AG09309 (cell line): ENCODE results near the gene ATRNL1.

Experiments
- DNase-seq: peaks from one replicate; pipeline ENCODE4 v3.0.0-alpha.2; 2010; ENCODE audit warnings: low read depth
- H3K4me3 ChIP-seq: 2 replicates; pipeline ENCODE4 v1.5.1; 2011; ENCODE audit warnings: mild to moderate bottlenecking, low read depth, low read length, moderate library complexity; ENCODE audit not compliant: control insufficient read depth
- TF ChIP-seq, protein P1 (sequence below): IDR thresholded peaks from 2 replicates; pipeline ENCODE4 v1.5.1; 2011; ENCODE audit warnings: mild to moderate bottlenecking, low read depth, low read length, inconsistent platforms; ENCODE audit not compliant: insufficient read depth, control insufficient read depth; ENCODE audit errors: missing control alignments

ATRNL1 gene

DNA sequence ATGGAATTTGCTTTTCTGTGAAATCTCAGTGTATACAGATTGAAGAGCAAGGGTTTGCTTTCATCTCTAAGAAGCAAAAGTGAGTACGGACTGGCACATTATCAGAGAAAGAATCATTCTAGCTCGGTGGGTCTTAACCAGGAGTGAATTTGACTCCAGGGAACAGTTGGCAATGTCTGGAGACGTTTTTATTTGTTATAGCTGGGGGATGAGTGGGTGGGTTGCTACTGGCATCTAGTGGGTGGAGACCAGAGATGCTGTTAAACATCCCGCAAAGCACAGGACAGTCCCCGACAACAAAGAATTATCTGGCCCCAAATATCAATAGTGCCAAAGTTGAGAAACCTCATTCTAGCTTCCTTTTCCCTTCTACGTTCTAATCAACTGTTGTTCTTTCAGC is 43.8 kb upstream of the ATRNL1 start:
- no peak overlapping the region for H3K4me3 ChIP-seq
- TF ChIP-seq, protein P1, sequence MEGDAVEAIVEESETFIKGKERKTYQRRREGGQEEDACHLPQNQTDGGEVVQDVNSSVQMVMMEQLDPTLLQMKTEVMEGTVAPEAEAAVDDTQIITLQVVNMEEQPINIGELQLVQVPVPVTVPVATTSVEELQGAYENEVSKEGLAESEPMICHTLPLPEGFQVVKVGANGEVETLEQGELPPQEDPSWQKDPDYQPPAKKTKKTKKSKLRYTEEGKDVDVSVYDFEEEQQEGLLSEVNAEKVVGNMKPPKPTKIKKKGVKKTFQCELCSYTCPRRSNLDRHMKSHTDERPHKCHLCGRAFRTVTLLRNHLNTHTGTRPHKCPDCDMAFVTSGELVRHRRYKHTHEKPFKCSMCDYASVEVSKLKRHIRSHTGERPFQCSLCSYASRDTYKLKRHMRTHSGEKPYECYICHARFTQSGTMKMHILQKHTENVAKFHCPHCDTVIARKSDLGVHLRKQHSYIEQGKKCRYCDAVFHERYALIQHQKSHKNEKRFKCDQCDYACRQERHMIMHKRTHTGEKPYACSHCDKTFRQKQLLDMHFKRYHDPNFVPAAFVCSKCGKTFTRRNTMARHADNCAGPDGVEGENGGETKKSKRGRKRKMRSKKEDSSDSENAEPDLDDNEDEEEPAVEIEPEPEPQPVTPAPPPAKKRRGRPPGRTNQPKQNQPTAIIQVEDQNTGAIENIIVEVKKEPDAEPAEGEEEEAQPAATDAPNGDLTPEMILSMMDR = no peak

DNA sequence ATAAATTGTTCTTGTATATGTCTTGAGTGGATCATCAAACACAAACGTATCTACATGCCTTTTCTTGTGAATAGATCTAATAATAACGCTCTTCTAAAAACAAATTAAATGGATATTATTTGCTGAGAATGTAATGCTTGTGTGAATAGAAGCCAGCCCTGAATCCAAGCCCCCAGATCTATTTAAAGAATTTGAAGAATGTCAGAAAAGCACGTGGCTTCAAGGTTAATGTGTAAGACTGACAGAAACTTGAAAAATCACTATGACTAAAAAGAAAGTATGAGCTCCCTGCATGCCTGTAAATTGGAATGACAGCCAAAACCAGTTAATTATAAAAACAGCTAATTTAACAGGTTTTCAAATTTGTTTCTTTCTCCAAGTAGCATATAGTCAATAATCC is 43.2 kb upstream of the ATRNL1 start:
- DNase-seq = no peak
- H3K4me3 ChIP-seq = no peak overlapping the region
- TF ChIP-seq, protein P1 = no peak

More for the DNA sequence above, 43.8 kb upstream of the ATRNL1 start:
- DNase-seq = no peak

DNA sequence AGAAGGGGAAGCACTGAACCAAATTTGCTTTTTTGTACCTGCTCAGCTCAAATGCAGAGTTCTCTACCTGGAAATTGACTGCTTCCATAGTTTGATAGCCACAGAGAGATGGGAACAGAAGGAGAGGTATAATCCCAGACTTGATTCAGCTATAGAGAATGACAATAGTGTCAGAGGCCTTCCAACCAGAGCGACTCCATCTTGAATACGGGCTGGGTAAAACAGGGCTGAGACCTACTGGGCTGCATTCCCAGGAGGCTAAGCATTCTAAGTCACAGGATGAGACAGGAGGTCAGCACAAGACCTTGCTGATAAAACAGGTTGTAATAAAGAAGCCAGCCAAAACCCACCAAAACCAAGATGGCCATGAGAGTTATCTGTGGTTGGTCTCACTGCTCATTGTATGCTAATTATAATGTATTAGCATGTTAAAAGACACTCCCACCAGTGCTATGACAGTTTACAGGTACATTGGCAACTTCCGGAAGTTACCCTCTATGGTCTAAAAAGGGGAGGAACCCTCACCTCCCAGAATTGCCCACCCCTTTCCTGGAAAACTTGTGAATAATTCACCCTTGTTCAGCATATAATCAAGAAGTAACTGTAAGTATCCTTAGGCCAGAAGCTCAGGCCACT is 42.7 kb upstream of the ATRNL1 start:
- TF ChIP-seq, protein P1 = no peak
- DNase-seq = no peak
- no peak overlapping the region for H3K4me3 ChIP-seq

DNA sequence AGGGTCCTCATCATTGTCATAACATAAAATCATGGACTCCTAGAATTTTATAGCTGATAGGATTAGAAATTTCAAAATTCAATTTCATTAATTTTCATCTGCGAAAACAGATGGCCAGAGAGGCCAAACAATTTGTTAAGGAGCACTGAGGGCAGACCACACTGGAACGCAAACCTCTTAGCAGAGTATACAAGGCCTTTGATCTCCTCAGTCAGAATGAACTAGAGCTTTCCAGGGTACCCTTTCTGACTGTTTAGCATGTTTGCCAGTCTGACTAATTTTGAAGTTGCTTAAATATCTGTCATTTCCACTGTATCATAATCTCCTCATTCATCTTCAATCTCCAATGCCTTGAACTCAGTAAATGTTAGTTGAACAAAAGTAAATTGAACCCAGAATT is 41.9 kb upstream of the ATRNL1 start:
- TF ChIP-seq, protein P1 = no peak
- no peak for DNase-seq
- H3K4me3 ChIP-seq = no peak overlapping the region

DNA sequence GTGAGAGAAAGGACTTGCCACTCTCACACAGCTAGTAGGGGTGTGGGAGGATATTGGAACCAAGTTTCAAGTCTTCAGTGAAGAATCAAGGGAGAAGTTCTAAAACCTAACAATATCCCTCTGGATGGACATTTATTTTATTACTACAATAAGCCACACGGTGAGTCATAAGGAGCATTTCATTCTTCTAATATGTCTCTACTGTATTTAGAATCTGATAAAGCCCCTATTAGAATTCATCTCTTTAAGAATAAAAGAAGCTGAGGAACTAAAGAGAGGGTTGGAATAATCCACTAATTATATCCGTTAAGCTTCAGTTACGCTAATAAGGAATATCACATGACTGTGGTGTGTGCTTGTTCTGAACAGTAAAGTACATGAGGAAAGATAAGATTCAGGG is 40.9 kb upstream of the ATRNL1 start:
- TF ChIP-seq, protein P1 = no peak
- no peak overlapping the region for H3K4me3 ChIP-seq
- no peak for DNase-seq

DNA sequence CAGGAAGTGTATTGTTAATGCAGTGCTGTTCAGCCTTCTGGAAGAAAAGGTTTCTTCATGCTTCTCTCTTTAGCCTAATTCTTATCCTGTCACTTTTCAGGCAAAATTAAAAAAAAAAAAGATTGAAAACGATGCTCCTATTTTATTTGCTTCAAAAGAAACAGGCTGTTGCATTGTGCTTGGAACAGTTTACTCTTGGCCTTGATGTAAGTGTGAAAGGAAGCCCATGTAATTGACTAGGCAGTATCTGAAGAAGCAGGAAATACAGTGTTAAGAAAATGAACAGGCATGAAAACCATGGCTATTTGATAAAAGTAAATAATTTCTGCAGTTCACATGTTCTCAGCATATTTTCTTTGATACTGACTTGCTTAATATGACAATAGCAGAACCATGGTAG is 40.4 kb upstream of the ATRNL1 start:
- TF ChIP-seq, protein P1 = no peak
- no peak overlapping the region for H3K4me3 ChIP-seq
- no peak for DNase-seq
